Osteocyte (in vitro differentiated cells): Measurements from ENCODE around the gene TUBGCP3. TPM values are rescaled to one million over a fixed set of nuclear protein-coding genes. Genes with fewer than 3 reads are reported as not detected.

ENCODE experiments used
- DNase-seq: peaks from one replicate; pipeline ENCODE4 v3.0.0; 2021; ENCODE audit warnings: mixed read lengths; ENCODE audit not compliant: unreplicated experiment; ENCODE audit errors: extremely low spot score
- H3K27ac Mint-ChIP-seq: one replicate; pipeline ENCODE4 v1.8.0; 2021; ENCODE audit warnings: mild to moderate bottlenecking, mixed read lengths; ENCODE audit not compliant: unreplicated experiment
- H3K27me3 Mint-ChIP-seq: one replicate; pipeline ENCODE4 v1.8.0; 2021; ENCODE audit warnings: mixed read lengths; ENCODE audit not compliant: unreplicated experiment
- H3K36me3 Mint-ChIP-seq: one replicate; pipeline ENCODE4 v1.8.0; 2021; ENCODE audit warnings: mixed read lengths; ENCODE audit not compliant: unreplicated experiment
- H3K4me1 Mint-ChIP-seq: one replicate; pipeline ENCODE4 v1.8.0; 2021; ENCODE audit warnings: mixed read lengths; ENCODE audit not compliant: unreplicated experiment
- H3K4me3 Mint-ChIP-seq: one replicate; pipeline ENCODE4 v1.8.0; 2021; ENCODE audit warnings: mild to moderate bottlenecking, moderate library complexity, mixed read lengths; ENCODE audit not compliant: unreplicated experiment
- H3K9me3 Mint-ChIP-seq: one replicate; pipeline ENCODE4 v1.8.0; 2021; ENCODE audit warnings: mixed read lengths; ENCODE audit not compliant: unreplicated experiment
- total RNA-seq: library from RNA; stranded (reverse); gene quantifications from 2 replicates; pipeline ENCODE4 v1.2.1, GENCODE V29; 2021
- TF ChIP-seq, protein P1 (sequence below): fragments of 200-600 bp; sonication (generic); IDR thresholded peaks from 2 replicates; pipeline ENCODE4 v1.5.0; 2021; ENCODE audit warnings: antibody characterized with exemption, mild to moderate bottlenecking, moderate library complexity

TUBGCP3 gene
- total RNA-seq, 1 donor from 2014 or later, result 26.1 TPM

DNA sequence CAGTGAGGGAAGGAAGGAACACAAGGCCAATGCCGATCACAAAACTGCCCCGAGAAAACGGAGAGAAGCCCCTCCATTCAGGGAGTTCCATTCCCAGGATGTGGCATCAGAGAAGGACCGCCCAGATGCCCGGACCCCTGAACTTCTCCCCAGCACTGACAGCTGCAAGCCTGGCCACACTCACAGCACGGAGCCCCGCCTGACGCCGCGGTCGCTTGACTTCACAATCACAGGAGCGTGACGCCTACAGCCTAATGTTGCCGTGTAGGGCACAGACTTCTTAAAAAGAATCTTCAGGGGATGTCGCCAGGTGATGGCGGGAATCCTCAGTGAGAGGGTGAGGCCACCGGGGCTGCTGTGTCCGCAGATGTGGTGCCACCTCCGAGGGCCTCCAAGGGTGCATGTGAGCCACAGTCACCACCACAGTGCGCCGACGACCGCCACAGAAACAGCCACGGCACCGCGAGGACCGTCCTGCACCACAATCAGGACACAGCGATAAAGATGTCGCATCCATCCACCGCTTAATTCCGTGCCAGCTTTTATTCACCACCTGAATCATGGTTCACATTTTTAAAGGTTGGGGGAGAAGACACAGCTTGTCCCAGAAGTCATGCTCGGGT, 134.6 kb downstream of the TUBGCP3 start:
- Mint-ChIP-seq H3K36me3 (no peaks in the 10 kb centered on the region), H3K4me1 (peaks cover 4% of the 10 kb centered on the region), H3K27me3 (peaks cover 5% of the 10 kb centered on the region), H3K9me3 (no peaks in the 10 kb centered on the region), H3K4me3 (no peak overlapping the region), H3K27ac (no peak overlapping the region)
- TF ChIP-seq, protein P1, sequence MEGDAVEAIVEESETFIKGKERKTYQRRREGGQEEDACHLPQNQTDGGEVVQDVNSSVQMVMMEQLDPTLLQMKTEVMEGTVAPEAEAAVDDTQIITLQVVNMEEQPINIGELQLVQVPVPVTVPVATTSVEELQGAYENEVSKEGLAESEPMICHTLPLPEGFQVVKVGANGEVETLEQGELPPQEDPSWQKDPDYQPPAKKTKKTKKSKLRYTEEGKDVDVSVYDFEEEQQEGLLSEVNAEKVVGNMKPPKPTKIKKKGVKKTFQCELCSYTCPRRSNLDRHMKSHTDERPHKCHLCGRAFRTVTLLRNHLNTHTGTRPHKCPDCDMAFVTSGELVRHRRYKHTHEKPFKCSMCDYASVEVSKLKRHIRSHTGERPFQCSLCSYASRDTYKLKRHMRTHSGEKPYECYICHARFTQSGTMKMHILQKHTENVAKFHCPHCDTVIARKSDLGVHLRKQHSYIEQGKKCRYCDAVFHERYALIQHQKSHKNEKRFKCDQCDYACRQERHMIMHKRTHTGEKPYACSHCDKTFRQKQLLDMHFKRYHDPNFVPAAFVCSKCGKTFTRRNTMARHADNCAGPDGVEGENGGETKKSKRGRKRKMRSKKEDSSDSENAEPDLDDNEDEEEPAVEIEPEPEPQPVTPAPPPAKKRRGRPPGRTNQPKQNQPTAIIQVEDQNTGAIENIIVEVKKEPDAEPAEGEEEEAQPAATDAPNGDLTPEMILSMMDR, result no peak
- DNase-seq, result peak; percentile 83

DNA sequence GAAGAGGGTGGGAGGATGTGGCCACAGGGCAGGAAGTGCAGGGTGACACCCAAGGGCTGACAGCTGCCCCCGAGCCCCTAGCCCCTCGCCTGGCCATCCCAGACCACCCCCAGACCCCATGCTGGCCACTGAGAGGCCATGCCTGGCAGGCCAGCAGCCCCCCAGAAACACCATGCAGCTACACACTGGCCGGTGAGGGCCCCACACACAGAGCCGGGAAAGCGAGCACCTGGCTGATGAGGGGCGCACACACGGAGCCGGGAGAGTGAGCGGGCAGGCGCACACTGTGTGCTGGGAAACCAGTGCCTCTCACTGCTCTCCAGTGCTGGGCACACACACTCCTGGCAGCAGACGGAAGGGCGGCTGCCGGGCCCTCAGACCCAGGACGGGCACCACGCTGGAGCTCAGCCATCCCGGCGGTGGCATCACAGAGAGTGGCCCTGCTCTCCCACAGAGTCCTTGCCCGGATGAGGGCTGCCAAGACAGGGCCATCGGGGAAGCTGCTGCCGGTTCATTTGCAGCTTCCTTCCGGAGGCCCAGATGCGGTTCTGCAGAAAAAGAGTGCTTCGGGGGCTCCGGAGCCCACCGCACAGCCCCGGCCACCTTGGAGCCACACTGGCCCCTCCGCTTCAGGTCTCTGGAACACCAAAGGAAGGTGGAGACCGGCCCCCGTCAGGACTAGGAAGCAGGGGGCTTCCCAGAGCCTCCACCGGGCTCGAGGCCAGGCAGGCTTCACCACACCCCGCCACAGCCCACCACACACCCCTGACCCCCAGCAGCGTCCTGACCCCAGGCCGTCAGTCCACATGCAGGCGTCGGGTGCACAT, 135.4 kb downstream of the TUBGCP3 start:
- H3K27ac Mint-ChIP-seq, result no peak overlapping the region
- DNase-seq, result no peak
- H3K9me3 Mint-ChIP-seq, result no peaks in the 10 kb centered on the region
- no peak overlapping the region for H3K4me3 Mint-ChIP-seq
- TF ChIP-seq, protein P1, result no peak
- H3K4me1 Mint-ChIP-seq, result peaks cover 4% of the 10 kb centered on the region
- H3K36me3 Mint-ChIP-seq, result no peaks in the 10 kb centered on the region
- H3K27me3 Mint-ChIP-seq, result peaks cover 5% of the 10 kb centered on the region

DNA sequence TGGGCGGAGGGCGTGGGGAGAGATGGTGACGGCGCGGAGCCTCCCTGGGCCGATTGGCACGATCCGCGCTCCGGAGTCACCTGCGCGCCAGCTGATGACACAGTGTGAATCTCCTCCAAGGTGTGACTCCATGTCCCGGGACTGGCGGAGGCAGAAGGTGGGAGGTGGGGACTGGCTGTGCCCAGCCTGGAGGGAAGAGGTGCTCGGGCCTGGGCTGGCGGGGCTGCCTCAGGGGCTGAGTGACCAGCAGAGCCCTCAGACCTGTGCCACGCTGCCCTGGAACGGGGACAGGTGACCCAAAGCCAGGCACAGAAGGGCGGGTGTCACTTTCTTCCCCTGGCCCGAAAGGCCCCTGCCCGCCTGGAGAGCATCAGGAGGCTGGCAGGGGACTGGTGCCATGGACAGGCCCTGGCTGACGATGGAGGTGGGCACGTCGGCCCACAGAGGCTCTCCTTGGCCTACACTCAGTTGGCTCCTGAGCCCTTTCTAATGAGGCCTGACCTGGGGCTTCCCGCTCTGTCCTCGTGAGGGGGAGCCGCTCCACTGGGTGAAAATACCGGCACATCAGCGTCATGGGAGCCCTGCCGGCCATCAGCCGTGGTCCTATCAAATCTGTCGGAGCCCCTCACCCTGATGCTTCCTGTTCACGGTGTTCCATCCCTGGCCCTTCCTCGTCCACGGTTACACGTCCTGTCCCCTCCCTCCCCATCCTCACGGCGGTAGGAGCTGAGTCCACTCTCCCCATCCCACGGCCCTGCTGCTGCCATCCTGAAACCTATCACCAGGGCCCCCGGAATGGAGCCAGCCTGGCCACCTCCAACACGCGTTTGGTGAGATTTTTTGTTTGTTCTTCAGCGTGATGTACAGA, 136.2 kb downstream of the TUBGCP3 start:
- H3K36me3 Mint-ChIP-seq, result no peaks in the 10 kb centered on the region
- peaks cover 4% of the 10 kb centered on the region for H3K4me1 Mint-ChIP-seq
- H3K4me3 Mint-ChIP-seq, result no peak overlapping the region
- TF ChIP-seq, protein P1, result no peak
- H3K27ac Mint-ChIP-seq, result no peak overlapping the region
- no peaks in the 10 kb centered on the region for H3K9me3 Mint-ChIP-seq
- H3K27me3 Mint-ChIP-seq, result peaks cover 5% of the 10 kb centered on the region
- DNase-seq, result no peak

DNA sequence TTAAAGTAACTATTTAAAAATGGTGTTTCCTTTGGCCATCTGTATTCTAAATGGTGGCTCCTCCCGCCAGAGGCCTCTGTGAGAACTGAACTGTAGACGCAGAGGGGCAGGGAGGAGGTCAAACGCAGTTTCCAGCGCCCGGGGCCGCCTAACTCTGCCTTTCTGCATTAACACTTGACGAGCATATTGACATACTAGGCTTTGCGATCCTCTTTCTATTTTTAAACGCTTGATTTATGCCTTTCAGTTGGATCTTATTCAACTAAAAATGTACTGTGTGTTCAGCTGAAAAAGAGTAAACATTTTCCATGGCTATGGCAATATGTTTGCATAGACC, 137.1 kb downstream of the TUBGCP3 start:
- Mint-ChIP-seq H3K36me3 (no peaks in the 10 kb centered on the region), H3K9me3 (no peaks in the 10 kb centered on the region), H3K27ac (no peak overlapping the region), H3K27me3 (peaks cover 5% of the 10 kb centered on the region), H3K4me3 (no peak overlapping the region), H3K4me1 (peaks cover 4% of the 10 kb centered on the region)
- TF ChIP-seq, protein P1, result no peak
- no peak for DNase-seq
